A673 (cell line): Measurements from ENCODE around the gene ERBB3. TPM values are rescaled to one million over a fixed set of nuclear protein-coding genes. Genes with fewer than 3 reads are reported as not detected.
A peak's percentile ranks its signal among the peaks of the same experiment; 100 is the strongest.

Source experiments
- BruUV-seq: library from RNA; stranded (reverse); fragments of 400-500 nt; replicated peaks from 2 replicates; lab custom pipeline; 2021; lab: Mats Ljungman, UMichigan
- CTCF ChIA-PET: fragments of 300-600 bp; sonication (Branson Sonifier 250); formaldehyde crosslinking; loops from one replicate; lab custom pipeline; 2022; ENCODE audit warnings: antibody characterized with exemption; lab: Charles Lee
- POLR2A ChIA-PET: fragments of 300-600 bp; sonication (Branson Sonifier 250); formaldehyde crosslinking; loops from one replicate; lab custom pipeline; 2022; ENCODE audit warnings: antibody characterized with exemption; ENCODE audit not compliant: low non-redundant PET; lab: Charles Lee
- DNase-seq: peaks from one replicate; pipeline ENCODE4 v3.0.0-alpha.2; 2015; ENCODE audit warnings: low spot score
- H3K27ac ChIP-seq: fragments of 200-600 bp; sonication (generic); 2 replicates; pipeline ENCODE4 v1.5.1; 2016; ENCODE audit warnings: mixed run types, low read depth, mild to moderate bottlenecking, mixed read lengths, antibody characterized with exemption, low read length; ENCODE audit not compliant: poor library complexity, severe bottlenecking
- H3K27me3 ChIP-seq: fragments of 200-600 bp; sonication (generic); replicated peaks from 2 replicates; pipeline ENCODE4 v1.6.1; 2017; ENCODE audit warnings: mixed run types, low read depth, mild to moderate bottlenecking, mixed read lengths, antibody characterized with exemption, low read length; ENCODE audit not compliant: insufficient read depth, poor library complexity
- H3K36me3 ChIP-seq: fragments of 200-600 bp; sonication (generic); 2 replicates; pipeline ENCODE4 v1.6.1; 2016; ENCODE audit warnings: mixed run types, mild to moderate bottlenecking, mixed read lengths, antibody characterized with exemption, low read length; ENCODE audit not compliant: insufficient read depth, poor library complexity, severe bottlenecking
- H3K4me1 ChIP-seq: fragments of 200-600 bp; sonication (generic); 2 replicates; pipeline ENCODE4 v1.6.1; 2017; ENCODE audit warnings: mixed run types, mild to moderate bottlenecking, mixed read lengths, antibody characterized with exemption, low read length; ENCODE audit not compliant: insufficient read depth, poor library complexity, severe bottlenecking
- H3K4me3 ChIP-seq: fragments of 200-600 bp; sonication (generic); 2 replicates; pipeline ENCODE4 v1.5.1; 2016; ENCODE audit warnings: low read depth, mixed run types, mild to moderate bottlenecking, mixed read lengths, low read length; ENCODE audit not compliant: poor library complexity, severe bottlenecking
- H3K9me3 ChIP-seq: fragments of 200-600 bp; sonication (generic); 2 replicates; pipeline ENCODE4 v1.6.1; 2016; ENCODE audit warnings: mixed run types, low read depth, mild to moderate bottlenecking, mixed read lengths, antibody characterized with exemption, low read length; ENCODE audit not compliant: poor library complexity, severe bottlenecking
- CTCF ChIP-seq: fragments of 300-800, 200-600 bp; sonication (generic); conservative IDR thresholded peaks from 2 replicates; pipeline ENCODE4 v1.5.1; 2017; ENCODE audit warnings: low read depth, mild to moderate bottlenecking, antibody characterized with exemption, low read length, moderate library complexity, mixed read lengths
- EZH2 ChIP-seq: fragments of 200-600 bp; sonication (generic); IDR thresholded peaks from 2 replicates; pipeline ENCODE4 v1.6.1; 2017; ENCODE audit warnings: borderline replicate concordance, low read depth, mild to moderate bottlenecking, mixed read lengths, antibody characterized with exemption, low read length; ENCODE audit not compliant: poor library complexity, severe bottlenecking
- intact Hi-C: fragments of 100-400 bp; cut with micrococcal nuclease; formaldehyde crosslinking; loops from one replicate; pipeline ENCODE4 v1.10.0; 2022; ENCODE audit not compliant: unreplicated experiment
- total RNA-seq: library from RNA; stranded (reverse); gene quantifications from 2 replicates; pipeline ENCODE4 v1.2.3, GENCODE V29; 2021

The ERBB3 gene
- total RNA-seq, 1 experiment from 2014 or later, result 2.0 TPM

- no peak overlapping the region for H3K4me3 ChIP-seq
- CTCF ChIA-PET, result interaction anchor here (0.6 kb wide), 1 partner anchor 9 kb away, joined by 4 read pairs; no protein-coding TSS in a partner anchor
- no peaks in the 10 kb centered on the region for H3K36me3 ChIP-seq
- H3K27me3 ChIP-seq, result no peaks in the 10 kb centered on the region
- H3K27ac ChIP-seq, result peak overlapping the region; percentile 76
- no peak for TF ChIP-seq EZH2
- no peak for TF ChIP-seq CTCF
- H3K9me3 ChIP-seq, result no peaks in the 10 kb centered on the region
- POLR2A ChIA-PET, result no interaction called here
- intact Hi-C loops, result loop anchor here (2.0 kb wide), 2 partner anchors 26 to 110 kb away; partner anchors contain the start of gene PYM1
- H3K4me1 ChIP-seq, result peaks cover 36% of the 10 kb centered on the region
- BruUV-seq, result no TSS peak
- DNase-seq, result peak; percentile 69
Observed at GRCh38 chr12:56037161-56037560, 42.8 kb upstream of the ERBB3 start.

GRCh38 chr12:56038022-56038655 is 41.8 kb upstream of the ERBB3 start:
- POLR2A ChIA-PET, result no interaction called here
- H3K4me1 ChIP-seq, result peaks cover 37% of the 10 kb centered on the region

GRCh38 chr12:56040151-56040550 is 39.8 kb upstream of the ERBB3 start:
- Histone ChIP-seq H3K4me3 (no peak overlapping the region), H3K36me3 (peaks cover 26% of the 10 kb centered on the region), H3K9me3 (no peaks in the 10 kb centered on the region), H3K4me1 (peaks cover 42% of the 10 kb centered on the region), H3K27me3 (no peaks in the 10 kb centered on the region), H3K27ac (no peak overlapping the region)
- ChIA-PET CTCF (interaction anchor here (0.6 kb wide), 2 partner anchors 10 to 100 kb away, joined by 3 to 4 read pairs; no protein-coding TSS in a partner anchor), POLR2A (no interaction called here)
- no TSS peak for BruUV-seq
- DNase-seq, result no peak
- no peak for TF ChIP-seq EZH2
- no peak for TF ChIP-seq CTCF
- intact Hi-C loops, result loop anchor here (2.0 to 10.0 kb wide), 4 partner anchors 43 to 301 kb away; partner anchors contain the start of genes ORMDL2, SARNP, SMARCC2 and SUOX

More at GRCh38 chr12:56038022-56038655, 41.8 kb upstream of the ERBB3 start:
- CTCF ChIA-PET, result no interaction called here
- BruUV-seq, result no TSS peak
- DNase-seq, result no peak
- Histone ChIP-seq H3K9me3 (no peaks in the 10 kb centered on the region), H3K27ac (peak overlapping the region; percentile 51), H3K36me3 (peaks cover 6% of the 10 kb centered on the region), H3K27me3 (no peaks in the 10 kb centered on the region), H3K4me3 (no peak overlapping the region)
- TF ChIP-seq EZH2, result no peak
- TF ChIP-seq CTCF, result no peak
- intact Hi-C loops, result no loop called here
